ENCODE data around the gene DENND1A. TPM values are rescaled to one million over a fixed set of nuclear protein-coding genes. Genes with fewer than 3 reads are reported as not detected.

Gene DENND1A
- total RNA-seq, 2 donors from 2014 or later: 18.9 to 26.8 TPM

- no peaks in the 10 kb centered on the region for H3K4me1 ChIP-seq (replicated peaks)
- DNase-seq (ENCODE audit: low spot score): no peak
Measured at GRCh38 chr9:123863164-123863855, 66.6 kb downstream of the DENND1A start.

GRCh38 chr9:123861756-123862120 lies 68.2 kb downstream of the DENND1A start:
- no peak for TF ChIP-seq CTCF (IDR thresholded peaks at IDR 0.05)
- no peak for TF ChIP-seq POLR2AphosphoS5 (IDR thresholded peaks at IDR 0.05)
- no peak for TF ChIP-seq POLR2A (IDR thresholded peaks at IDR 0.05)
- DNase-seq (ENCODE audit: low spot score): no peak
- H3K4me1 ChIP-seq (replicated peaks): no peaks in the 10 kb centered on the region
- H3K36me3 ChIP-seq: no peaks in the 10 kb centered on the region
- H3K4me3 ChIP-seq: no peak overlapping the region
- no peaks in the 10 kb centered on the region for H3K27me3 ChIP-seq (replicated peaks; ENCODE audit: insufficient read depth)
- no peaks in the 10 kb centered on the region for H3K9me3 ChIP-seq
- 96% methylated on average over 2 of the region's 2 CpGs for WGBS
- H3K27ac ChIP-seq: no peak overlapping the region
- intact Hi-C loops (cut with DNase I): no loop called here

More at GRCh38 chr9:123863164-123863855, 66.6 kb downstream of the DENND1A start:
- intact Hi-C loops (cut with DNase I): no loop called here
- no peaks in the 10 kb centered on the region for H3K36me3 ChIP-seq
- WGBS: 72% methylated on average over 5 of the region's 5 CpGs
- no peaks in the 10 kb centered on the region for H3K27me3 ChIP-seq (replicated peaks; ENCODE audit: insufficient read depth)
- no peak overlapping the region for H3K4me3 ChIP-seq
- H3K27ac ChIP-seq: no peak overlapping the region
- H3K9me3 ChIP-seq: no peaks in the 10 kb centered on the region
- no peak for TF ChIP-seq CTCF (IDR thresholded peaks at IDR 0.05)
- TF ChIP-seq POLR2A (IDR thresholded peaks at IDR 0.05): no peak
- no peak for TF ChIP-seq POLR2AphosphoS5 (IDR thresholded peaks at IDR 0.05)

GRCh38 chr9:123861086-123861755 lies 68.7 kb downstream of the DENND1A start:
- intact Hi-C loops (cut with DNase I): no loop called here
- Histone ChIP-seq H3K27me3 (replicated peaks; ENCODE audit: insufficient read depth) (no peaks in the 10 kb centered on the region), H3K9me3 (no peaks in the 10 kb centered on the region), H3K36me3 (no peaks in the 10 kb centered on the region), H3K4me1 (replicated peaks) (no peaks in the 10 kb centered on the region), H3K4me3 (no peak overlapping the region), H3K27ac (no peak overlapping the region)
- WGBS: 84% methylated on average over 2 of the region's 2 CpGs
- DNase-seq (ENCODE audit: low spot score): no peak
- TF ChIP-seq POLR2A (IDR thresholded peaks at IDR 0.05): no peak
- no peak for TF ChIP-seq POLR2AphosphoS5 (IDR thresholded peaks at IDR 0.05)
- TF ChIP-seq CTCF (IDR thresholded peaks at IDR 0.05): no peak

- Histone ChIP-seq H3K27ac (no peak overlapping the region), H3K4me3 (no peak overlapping the region), H3K36me3 (no peaks in the 10 kb centered on the region), H3K27me3 (replicated peaks; ENCODE audit: insufficient read depth) (no peaks in the 10 kb centered on the region), H3K9me3 (no peaks in the 10 kb centered on the region), H3K4me1 (replicated peaks) (no peaks in the 10 kb centered on the region)
- no peak for DNase-seq (ENCODE audit: low spot score)
- intact Hi-C loops (cut with DNase I): no loop called here
- TF ChIP-seq POLR2AphosphoS5 (IDR thresholded peaks at IDR 0.05) (no peak), CTCF (IDR thresholded peaks at IDR 0.05) (no peak), POLR2A (IDR thresholded peaks at IDR 0.05) (no peak)
- WGBS: 67% methylated on average over 4 of the region's 4 CpGs
Measured at GRCh38 chr9:123860603-123861002, 69.3 kb downstream of the DENND1A start.

GRCh38 chr9:123852403-123852802 lies 77.5 kb downstream of the DENND1A start:
- Histone ChIP-seq H3K36me3 (no peaks in the 10 kb centered on the region), H3K4me1 (replicated peaks) (no peaks in the 10 kb centered on the region), H3K27ac (no peak overlapping the region), H3K9me3 (no peaks in the 10 kb centered on the region), H3K27me3 (replicated peaks; ENCODE audit: insufficient read depth) (no peaks in the 10 kb centered on the region), H3K4me3 (no peak overlapping the region)
- 96% methylated on average over 2 of the region's 2 CpGs for WGBS
- TF ChIP-seq POLR2AphosphoS5 (IDR thresholded peaks at IDR 0.05): no peak
- no peak for TF ChIP-seq POLR2A (IDR thresholded peaks at IDR 0.05)
- TF ChIP-seq CTCF (IDR thresholded peaks at IDR 0.05): no peak
- no peak for DNase-seq (ENCODE audit: low spot score)
- intact Hi-C loops (cut with DNase I): no loop called here
